HG03025 (cell line): ENCODE measurements around the gene RERE.

Source experiments
- ATAC-seq: cut with Tn5 transposase; IDR thresholded peaks from one replicate; pipeline ENCODE4 v1.9.1; 2021; ENCODE audit warnings: mild to moderate bottlenecking, moderate library complexity; ENCODE audit not compliant: unreplicated experiment, low FRiP score

The RERE gene

GRCh38 chr1:8312235-8313218 is 504.9 kb downstream of the RERE start:
- no peak for ATAC-seq

GRCh38 chr1:8311068-8311718 is 506.2 kb downstream of the RERE start:
- ATAC-seq, result no peak

GRCh38 chr1:8307628-8308027 is 509.8 kb downstream of the RERE start:
- ATAC-seq, result no peak

GRCh38 chr1:8303876-8304275 is 513.6 kb downstream of the RERE start:
- no peak for ATAC-seq

- no peak for ATAC-seq
Measured at GRCh38 chr1:8303141-8303540, 514.3 kb downstream of the RERE start.
